ENCODE data around the gene TOMM6. TPM values are rescaled to one million over a fixed set of nuclear protein-coding genes. Genes with fewer than 3 reads are reported as not detected.

Gene TOMM6
- total RNA-seq, 1 donor from 2014 or later: 203 TPM

- Mint-ChIP-seq H3K27me3 (peaks cover 8% of the 10 kb centered on the region), H3K9me3 (no peaks in the 10 kb centered on the region), H3K36me3 (no peaks in the 10 kb centered on the region), H3K4me1 (ENCODE audit: unreplicated experiment) (peaks cover 30% of the 10 kb centered on the region), H3K27ac (peak overlapping the region; percentile 13), H3K4me3 (no peak overlapping the region)
- no peak for TF ChIP-seq CTCF (conservative IDR thresholded peaks at IDR 0.05)
- no peak for DNase-seq (ENCODE audit: extremely low spot score, unreplicated experiment)
Observed at GRCh38 chr6:41767112-41767833, 20.2 kb upstream of the TOMM6 start.

GRCh38 chr6:41768545-41769308, 18.8 kb upstream of the TOMM6 start:
- TF ChIP-seq CTCF (conservative IDR thresholded peaks at IDR 0.05): no peak
- no peaks in the 10 kb centered on the region for H3K36me3 Mint-ChIP-seq

GRCh38 chr6:41769376-41769775, 18.1 kb upstream of the TOMM6 start:
- H3K27ac Mint-ChIP-seq: no peak overlapping the region
- no peak overlapping the region for H3K4me3 Mint-ChIP-seq
- no peaks in the 10 kb centered on the region for H3K36me3 Mint-ChIP-seq
- DNase-seq (ENCODE audit: extremely low spot score, unreplicated experiment): no peak
- TF ChIP-seq CTCF (conservative IDR thresholded peaks at IDR 0.05): no peak
- no peaks in the 10 kb centered on the region for H3K27me3 Mint-ChIP-seq
- H3K9me3 Mint-ChIP-seq: no peaks in the 10 kb centered on the region
- H3K4me1 Mint-ChIP-seq (ENCODE audit: unreplicated experiment): peaks cover 25% of the 10 kb centered on the region

More at GRCh38 chr6:41768545-41769308, 18.8 kb upstream of the TOMM6 start:
- no peak overlapping the region for H3K4me3 Mint-ChIP-seq
- peaks cover 25% of the 10 kb centered on the region for H3K4me1 Mint-ChIP-seq (ENCODE audit: unreplicated experiment)
- H3K27ac Mint-ChIP-seq: peak overlapping the region; percentile 48
- H3K27me3 Mint-ChIP-seq: peaks cover under 1% of the 10 kb centered on the region
- no peak for DNase-seq (ENCODE audit: extremely low spot score, unreplicated experiment)
- H3K9me3 Mint-ChIP-seq: no peaks in the 10 kb centered on the region

GRCh38 chr6:41770381-41771057, 17.0 kb upstream of the TOMM6 start:
- Mint-ChIP-seq H3K4me1 (ENCODE audit: unreplicated experiment) (peaks cover 25% of the 10 kb centered on the region), H3K9me3 (no peaks in the 10 kb centered on the region), H3K36me3 (no peaks in the 10 kb centered on the region), H3K27me3 (no peaks in the 10 kb centered on the region), H3K4me3 (no peak overlapping the region), H3K27ac (no peak overlapping the region)
- DNase-seq (ENCODE audit: extremely low spot score, unreplicated experiment): no peak
- no peak for TF ChIP-seq CTCF (conservative IDR thresholded peaks at IDR 0.05)

GRCh38 chr6:41771058-41771983, 16.2 kb upstream of the TOMM6 start:
- DNase-seq (ENCODE audit: extremely low spot score, unreplicated experiment): no peak
- no peaks in the 10 kb centered on the region for H3K36me3 Mint-ChIP-seq
- no peak for TF ChIP-seq CTCF (conservative IDR thresholded peaks at IDR 0.05)
- H3K27me3 Mint-ChIP-seq: no peaks in the 10 kb centered on the region
- no peak overlapping the region for H3K4me3 Mint-ChIP-seq
- peaks cover 25% of the 10 kb centered on the region for H3K4me1 Mint-ChIP-seq (ENCODE audit: unreplicated experiment)
- H3K27ac Mint-ChIP-seq: no peak overlapping the region
- no peaks in the 10 kb centered on the region for H3K9me3 Mint-ChIP-seq
